ENCODE measurements around the gene NTN1.
A peak's percentile ranks its signal among the peaks of the same experiment; 100 is the strongest.

Gene NTN1

DNA sequence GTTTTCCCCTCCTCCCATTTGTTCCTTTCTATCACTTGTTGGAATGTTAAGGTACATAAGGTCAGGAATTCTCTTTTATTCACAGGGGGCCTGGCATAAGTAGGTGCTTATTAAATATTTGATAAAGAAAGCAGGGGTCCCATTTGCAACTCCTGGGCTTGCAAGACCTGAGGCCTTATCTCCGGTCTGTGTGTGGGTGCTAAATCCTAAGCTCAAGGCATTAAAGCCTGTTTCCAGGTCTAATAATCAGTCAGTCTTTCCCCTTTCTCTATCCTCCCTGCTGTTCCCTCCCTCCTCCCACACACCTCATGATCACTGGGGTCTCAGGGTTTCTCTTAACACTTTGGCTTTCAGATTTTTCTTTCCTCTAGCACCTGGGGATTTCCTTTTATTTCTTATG lies 17.1 kb downstream of the NTN1 start:
- no peak for DNase-seq

DNA sequence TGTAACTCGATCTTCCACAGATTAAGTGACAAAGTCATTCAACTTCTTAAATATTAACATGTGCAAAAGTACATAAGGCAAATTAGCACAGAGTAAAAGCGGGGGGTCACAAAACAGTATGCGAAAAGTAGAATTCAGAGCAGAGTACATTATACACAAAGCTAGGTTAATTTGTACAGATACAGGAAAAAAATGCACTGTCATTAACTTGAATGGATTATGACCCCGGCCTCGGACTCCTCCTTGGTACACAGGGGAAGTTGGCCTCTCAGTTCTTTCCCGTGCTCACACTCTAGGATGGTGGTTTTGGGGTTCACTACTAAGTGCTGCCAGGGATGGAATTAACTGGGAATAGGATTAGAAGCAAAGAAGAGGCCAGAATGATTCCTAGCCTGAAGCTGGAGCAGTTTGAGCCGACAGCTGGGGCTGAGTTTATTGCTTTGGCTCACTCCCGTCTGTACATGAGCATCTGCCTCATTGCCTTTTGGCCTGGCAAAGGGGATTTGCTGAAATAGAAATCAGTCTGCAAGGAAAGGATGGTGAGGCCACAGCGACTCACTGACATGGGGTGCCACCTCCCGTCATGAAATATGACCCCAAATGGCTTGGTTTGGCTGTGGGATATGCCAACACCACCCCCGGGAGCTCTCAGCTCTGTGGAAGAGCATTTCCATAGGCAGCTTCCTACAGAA lies 23.6 kb downstream of the NTN1 start:
- no peak for DNase-seq

GRCh38 chr17:9050801-9051401 lies 29.6 kb downstream of the NTN1 start:
- DNase-seq: no peak

DNA sequence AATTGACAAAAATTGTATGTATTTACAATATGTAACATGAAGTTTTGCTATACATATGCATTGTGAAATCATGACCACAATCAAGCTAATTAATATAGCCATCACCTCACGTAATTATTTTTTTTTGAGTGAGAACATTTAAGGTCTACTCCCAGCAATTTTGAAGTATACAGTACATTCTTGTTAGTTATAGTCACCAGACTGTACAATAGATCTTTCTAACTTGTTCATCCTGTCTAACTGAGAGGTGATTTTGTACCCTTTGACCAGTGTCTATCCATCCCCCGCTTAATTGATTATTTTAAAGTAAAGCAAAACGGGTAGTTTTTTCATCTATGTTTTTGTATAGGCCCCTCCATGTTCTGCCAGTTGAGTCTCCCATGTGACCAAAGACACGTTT lies 30.3 kb downstream of the NTN1 start:
- DNase-seq: no peak

DNA sequence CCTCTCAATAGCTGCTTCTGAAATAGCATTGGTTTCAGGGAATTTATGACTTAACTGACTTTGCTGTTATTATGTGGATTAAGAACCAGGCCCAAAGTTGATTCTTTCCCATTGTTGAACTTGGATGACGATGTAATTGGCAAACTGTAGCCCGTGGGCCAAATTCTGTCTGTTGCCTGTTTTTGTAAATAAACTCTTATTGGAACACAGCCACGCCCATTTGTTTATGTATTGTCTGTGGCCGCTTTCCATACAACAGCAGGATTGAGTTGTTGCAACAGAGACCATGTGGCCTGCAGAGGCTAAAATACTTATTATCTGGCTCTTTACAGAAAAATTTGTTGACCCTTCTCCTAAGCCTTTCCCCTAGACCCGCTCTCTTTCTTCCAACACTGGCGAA lies 31.6 kb downstream of the NTN1 start:
- no peak for DNase-seq

GRCh38 chr17:9053406-9053805 lies 32.1 kb downstream of the NTN1 start:
- no peak for DNase-seq

DNA sequence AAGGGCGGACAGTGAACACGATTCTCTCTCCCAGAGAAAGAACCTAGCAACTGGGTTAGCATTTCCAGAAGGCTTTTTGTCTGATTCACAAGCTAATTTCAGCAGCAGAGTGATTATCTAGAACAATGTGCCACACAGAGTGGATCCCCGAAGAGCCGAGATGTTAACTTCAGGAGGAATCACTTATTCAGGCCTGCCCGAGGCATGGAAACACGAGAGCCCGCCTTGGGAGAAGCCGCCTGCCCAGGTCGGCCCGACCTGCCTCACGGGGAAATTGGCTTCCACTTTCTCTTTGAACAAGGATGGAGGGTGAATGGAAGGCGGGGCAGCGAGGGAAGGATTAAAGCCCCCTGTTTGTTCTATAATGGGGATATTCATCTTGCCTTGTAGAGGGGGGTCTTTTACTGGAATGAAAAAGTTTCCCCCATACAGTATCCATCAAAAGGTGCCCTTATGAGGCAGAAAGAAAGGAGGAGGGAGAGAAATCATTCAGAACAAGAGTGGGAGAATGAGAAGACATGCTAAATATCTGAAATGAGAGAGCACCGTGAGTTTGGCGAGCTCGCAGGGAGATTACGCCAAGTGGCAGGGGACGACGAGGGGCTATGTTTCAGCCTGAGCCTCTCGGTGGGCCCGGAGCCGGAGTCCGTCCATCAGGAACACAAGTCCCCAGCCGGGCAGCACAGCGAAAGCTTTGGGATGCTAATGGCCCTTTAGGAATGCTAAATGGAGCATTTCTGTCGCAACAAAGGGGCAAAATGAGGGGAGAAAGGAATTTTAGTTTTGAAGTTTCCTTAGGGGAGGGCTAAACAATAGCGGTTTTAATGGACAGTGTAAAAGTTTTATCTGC lies 33.0 kb downstream of the NTN1 start:
- no peak for DNase-seq

GRCh38 chr17:9055281-9055680 lies 34.0 kb downstream of the NTN1 start:
- no peak for DNase-seq

- DNase-seq: no peak
Measured at GRCh38 chr17:9056566-9056965, 35.3 kb downstream of the NTN1 start.

DNA sequence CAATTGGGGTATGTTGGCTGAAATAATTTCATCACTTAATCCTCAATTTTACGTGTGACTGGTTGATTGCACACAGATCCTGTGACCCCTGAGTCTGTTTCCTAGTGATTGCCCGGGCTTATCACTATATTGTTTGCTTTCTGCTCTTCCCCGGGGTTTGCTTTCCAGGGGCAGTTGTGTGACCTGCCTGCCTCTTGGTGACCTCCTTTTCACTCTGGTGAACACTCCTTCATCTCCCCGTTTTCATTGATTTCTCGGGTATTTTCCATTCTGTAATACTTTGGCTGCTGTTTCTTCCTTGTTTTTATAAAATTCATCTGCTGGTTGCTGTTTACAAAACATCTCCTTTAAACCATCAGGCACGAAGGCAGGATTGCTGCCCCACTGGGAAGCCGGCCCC lies 36.0 kb downstream of the NTN1 start:
- DNase-seq: no peak

- DNase-seq: no peak
Measured at GRCh38 chr17:9062399-9062902, 41.1 kb downstream of the NTN1 start.

GRCh38 chr17:9064311-9064834 lies 43.1 kb downstream of the NTN1 start:
- DNase-seq: no peak

DNA sequence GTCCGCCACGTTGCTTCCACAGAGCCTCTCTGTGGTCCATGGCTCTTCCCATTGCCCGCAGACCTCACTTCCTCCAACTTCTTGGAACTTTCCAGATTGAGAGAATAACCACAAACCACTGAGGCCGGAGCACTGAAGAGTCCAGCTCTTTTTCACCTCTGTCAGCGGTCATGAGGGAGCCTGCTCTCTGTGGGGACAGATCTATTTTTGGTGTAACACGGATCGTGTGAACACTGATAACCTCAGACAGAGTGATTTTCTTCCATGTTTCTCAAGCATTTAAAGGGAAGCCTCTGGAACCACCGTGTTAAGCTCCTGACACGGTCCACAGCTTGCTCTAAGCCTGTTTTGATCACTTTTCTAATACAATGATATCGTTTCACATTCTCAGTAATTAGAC lies 49.7 kb downstream of the NTN1 start:
- no peak for DNase-seq

DNA sequence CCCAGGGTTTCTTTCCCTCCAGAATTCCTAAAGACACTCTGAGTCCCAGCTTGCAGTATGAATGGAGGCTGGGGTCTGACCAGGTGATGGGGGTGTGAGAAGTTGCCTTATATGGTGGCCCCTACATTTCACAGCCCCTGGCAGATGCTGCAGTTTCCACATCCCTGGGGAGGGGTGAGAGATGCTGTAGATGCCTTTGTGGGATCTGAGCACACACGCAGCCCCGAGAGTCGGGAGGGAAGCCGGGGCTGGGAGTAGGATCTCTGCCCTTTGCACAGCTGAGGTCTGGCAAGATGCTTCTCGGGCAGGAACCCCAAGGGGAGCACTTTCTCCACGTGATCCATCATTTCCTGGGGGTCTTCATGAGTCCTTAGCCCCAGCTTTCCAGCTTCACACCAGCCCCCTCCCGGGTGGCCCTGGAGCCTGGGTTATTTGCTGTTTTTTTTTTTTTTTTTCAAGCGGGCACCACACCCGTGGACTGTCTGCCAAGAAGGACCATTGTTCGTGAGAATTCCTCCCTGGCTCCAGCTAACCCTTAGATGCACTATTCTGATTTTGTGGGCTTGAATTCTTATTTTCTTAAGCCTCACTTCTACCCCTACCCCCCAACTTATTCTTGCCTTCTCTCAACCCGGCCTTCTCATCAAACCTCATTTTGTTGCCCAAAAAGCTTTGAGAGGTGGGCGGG lies 50.6 kb downstream of the NTN1 start:
- no peak for DNase-seq

GRCh38 chr17:9072696-9073339 lies 51.5 kb downstream of the NTN1 start:
- DNase-seq: no peak

DNA sequence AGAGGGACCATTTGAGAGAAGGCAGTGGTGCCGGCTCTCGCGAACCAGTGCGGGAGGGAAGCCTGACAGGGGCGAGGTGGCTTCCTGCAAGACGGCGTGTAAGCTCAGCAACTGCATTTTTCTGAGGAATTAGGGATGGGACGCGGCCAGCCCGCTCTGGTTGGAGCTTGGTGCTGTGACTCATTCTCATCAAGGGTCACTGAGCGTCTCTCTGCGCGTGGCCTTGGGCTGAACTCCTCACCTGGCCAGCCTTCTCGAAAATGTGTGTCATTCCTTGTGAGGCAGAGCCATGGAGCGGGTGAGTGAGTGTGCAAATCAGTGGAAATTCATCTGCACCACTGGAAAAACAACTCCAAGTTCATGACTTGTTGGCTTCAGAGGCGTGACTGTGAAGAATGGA lies 52.8 kb downstream of the NTN1 start:
- DNase-seq: no peak

GRCh38 chr17:9079461-9080103 lies 58.3 kb downstream of the NTN1 start:
- DNase-seq: peak in 1 of 2 donors; percentile 2

DNA sequence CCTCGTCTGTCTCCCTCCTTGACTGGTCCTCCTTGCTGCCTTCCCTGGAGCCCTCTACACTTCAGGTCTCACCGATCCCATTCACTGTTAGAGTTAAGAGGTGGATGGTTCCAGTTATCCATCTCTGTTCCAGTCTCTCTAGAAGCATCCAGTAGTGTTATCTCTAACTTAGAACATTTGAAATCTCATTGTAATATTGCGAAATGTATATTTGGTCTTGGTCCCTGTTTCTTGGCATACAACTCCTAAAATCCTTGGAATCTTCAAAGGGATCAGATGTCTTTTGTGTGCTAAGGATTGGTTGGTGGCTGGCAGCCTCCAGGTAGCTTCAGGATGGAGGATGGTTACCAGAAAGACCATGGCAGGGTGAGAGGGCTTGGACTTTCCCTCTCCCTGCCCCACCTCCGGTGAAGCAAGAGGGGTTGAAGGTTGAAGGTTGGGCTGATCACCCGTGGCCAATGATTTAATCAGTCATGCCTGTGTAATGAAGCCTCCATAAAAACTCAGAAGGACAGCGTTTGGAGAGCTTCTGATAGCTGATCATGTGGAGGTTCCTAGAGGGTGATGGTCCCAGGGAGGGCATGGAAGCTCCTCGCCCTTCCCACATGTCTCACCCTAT lies 59.1 kb downstream of the NTN1 start:
- DNase-seq: no peak

- no peak for DNase-seq
Measured at GRCh38 chr17:9080983-9081382, 59.7 kb downstream of the NTN1 start.

GRCh38 chr17:9086577-9086976 lies 65.3 kb downstream of the NTN1 start:
- DNase-seq: no peak

GRCh38 chr17:9087921-9088320 lies 66.6 kb downstream of the NTN1 start:
- DNase-seq: no peak
